GDM1 (cell line): Measurements from ENCODE around the gene FNTB.

Source experiments
- DNase-seq: peaks from one replicate; lab custom pipeline; 2025; lab: John Stamatoyannopoulos, UW

Gene FNTB, protein sequence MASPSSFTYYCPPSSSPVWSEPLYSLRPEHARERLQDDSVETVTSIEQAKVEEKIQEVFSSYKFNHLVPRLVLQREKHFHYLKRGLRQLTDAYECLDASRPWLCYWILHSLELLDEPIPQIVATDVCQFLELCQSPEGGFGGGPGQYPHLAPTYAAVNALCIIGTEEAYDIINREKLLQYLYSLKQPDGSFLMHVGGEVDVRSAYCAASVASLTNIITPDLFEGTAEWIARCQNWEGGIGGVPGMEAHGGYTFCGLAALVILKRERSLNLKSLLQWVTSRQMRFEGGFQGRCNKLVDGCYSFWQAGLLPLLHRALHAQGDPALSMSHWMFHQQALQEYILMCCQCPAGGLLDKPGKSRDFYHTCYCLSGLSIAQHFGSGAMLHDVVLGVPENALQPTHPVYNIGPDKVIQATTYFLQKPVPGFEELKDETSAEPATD

DNA sequence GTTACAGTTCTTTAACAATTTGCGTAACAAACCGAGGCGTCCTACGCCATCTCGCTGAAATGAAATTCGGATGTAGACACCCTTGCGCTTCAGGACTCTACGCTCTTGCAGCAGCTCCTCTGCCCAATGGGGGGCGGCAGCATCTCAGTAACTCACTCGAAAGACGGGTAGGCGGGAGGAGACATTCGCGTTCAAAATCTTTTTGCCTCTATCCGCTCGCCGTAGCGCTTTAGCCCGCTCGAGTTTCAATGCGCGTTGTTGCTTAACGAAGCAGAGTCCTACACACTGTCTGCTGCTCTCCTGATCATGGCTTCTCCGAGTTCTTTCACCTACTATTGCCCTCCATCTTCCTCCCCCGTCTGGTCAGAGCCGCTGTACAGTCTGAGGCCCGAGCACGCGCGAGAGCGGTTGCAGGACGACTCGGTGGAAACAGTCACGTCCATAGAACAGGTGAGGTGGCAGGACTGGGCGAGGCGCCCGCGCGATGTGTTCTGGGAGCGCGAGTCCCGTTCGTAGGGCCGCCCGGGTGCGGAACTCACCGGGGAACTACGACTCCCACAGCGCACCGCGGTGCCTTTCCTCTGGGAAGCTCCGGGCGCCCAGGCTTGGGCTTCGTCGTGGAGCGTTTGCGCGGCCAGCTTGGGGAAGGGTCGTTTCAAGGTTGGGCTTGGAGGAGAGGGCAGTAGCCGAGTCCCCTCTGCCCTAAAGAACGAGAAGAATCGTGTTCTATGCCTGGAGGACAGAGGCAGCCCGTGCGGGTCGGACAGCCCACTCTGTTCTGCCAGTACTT, at the start of gene FNTB:
TSS of gene FNTB (plus strand) at position 248 of the 790 bp plus-strand sequence. CDS start at position 307, 59 bp downstream.
- DNase-seq, result peak; percentile 92

DNA sequence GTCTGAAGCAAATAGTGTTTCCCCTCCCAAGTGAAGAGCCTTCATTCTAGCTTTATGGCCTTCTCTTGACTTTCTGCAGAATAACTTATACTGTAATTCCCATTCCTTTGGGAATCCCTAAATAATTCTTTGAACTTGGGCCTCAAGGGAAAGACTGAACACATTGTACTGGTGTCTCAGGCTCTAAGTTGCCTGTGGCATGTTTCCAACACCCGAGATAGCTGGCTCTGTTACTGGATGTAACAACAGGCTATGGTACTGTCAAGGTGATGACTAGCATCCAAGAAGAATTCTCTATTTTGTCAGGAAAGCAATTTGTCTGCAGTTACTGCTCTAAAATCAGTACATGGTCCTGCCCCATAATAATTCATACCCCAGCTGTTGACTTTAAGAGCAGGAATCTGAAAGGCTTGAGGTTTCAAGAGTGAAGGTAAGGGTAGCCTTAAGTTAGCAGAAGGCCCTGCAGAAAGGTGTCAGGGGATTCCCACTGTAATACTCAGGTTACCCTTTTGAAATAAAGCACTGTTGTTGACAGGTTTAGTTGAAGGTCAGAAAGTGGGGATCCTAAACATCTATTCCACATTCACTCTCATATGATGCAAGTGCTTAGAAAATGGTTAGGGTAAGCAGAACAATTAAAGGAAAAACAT, 49.4 kb upstream of the FNTB start:
- no peak for DNase-seq

DNA sequence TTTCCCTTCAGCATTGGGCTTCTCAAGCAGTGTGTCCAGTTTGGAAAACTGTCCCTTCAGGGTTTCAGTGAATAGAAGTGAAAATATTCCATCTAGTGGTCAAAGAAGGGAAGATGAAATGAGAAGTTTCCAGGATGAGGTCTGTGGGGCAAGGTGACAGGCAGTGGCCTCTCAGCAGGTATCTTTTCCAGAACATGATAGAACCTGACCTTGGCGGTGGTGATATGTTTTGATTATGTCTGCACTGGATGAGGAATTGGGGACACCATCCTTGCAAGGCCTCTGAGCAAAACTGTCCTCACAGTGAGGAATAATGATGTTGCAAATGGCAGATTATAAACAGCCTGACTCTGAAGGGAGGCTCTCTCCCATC, 48.9 kb upstream of the FNTB start:
- no peak for DNase-seq

GRCh38 chr14:64938972-64939816, 47.5 kb upstream of the FNTB start:
- DNase-seq, result no peak

DNA sequence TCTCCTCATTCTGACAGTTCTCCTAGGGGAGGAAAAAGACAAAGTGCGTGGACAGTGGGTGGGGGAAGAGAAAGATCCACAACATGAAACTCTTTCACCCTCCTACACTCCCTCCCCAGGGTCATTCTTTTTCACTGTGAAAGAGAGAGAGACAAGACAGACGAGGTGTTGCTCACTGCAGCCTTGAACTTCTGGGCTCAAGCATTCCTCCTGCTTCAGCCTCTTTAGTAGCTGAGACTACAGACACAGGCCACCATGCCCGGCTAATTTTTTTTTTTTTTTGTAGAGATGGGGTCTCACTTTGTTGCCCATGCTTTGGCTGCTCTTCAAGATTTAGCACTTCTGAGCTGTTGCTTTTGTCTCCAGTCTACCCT, 46.9 kb upstream of the FNTB start:
- DNase-seq, result no peak

GRCh38 chr14:64940336-64940910, 46.3 kb upstream of the FNTB start:
- DNase-seq, result no peak

- DNase-seq, result no peak
Measured at GRCh38 chr14:64942531-64943111, 44.1 kb upstream of the FNTB start, which contains the start of gene GPX2. TSS of gene GPX2 (minus strand) at chr14:64942745. CDS start at chr14:64942726, 19 bp downstream.

- DNase-seq, result peak; percentile 7
Measured at GRCh38 chr14:64943556-64943955, 43.1 kb upstream of the FNTB start.

DNA sequence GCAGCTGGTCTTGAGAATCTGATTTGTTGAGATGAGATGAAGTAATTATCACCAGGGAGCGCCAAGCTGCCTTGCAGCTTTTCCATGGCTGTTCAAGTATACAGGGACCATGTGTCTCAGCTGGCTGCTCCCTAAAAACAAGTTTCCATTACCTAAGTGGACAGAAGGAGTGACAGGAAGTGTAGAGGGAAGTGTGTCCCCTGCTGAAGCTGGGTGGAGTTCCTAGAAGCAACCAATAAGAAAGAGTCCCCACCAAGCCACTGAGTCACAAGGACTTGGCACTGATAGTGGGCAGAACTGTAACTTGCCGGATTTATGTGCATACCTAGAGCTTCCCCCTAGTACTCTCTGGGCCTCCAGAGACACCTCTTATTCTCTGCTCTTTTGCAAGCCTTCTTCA, 42.7 kb upstream of the FNTB start:
- DNase-seq, result no peak

DNA sequence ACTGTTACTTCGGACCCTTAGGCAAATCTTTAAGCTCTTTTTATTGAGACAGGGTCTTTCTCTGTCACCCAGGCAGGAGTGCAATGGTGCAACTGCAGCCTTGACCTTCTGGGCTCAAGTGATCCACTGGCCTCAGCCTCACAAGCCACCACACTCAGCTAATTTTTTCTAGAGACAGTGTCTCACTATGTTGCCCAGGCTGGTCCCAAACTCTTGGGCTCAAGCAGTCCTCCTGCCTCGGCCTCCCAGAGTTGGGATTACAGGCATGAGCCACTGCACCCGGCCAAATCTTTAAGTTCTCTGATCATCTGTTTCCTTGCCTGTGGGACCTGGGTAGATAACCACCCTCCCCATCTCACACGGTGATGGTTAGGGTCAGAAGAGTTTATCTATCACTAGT, 41.8 kb upstream of the FNTB start:
- DNase-seq, result no peak

GRCh38 chr14:64945431-64946178, 41.1 kb upstream of the FNTB start:
- DNase-seq, result no peak

GRCh38 chr14:64946310-64947045, 40.2 kb upstream of the FNTB start:
- DNase-seq, result no peak

DNA sequence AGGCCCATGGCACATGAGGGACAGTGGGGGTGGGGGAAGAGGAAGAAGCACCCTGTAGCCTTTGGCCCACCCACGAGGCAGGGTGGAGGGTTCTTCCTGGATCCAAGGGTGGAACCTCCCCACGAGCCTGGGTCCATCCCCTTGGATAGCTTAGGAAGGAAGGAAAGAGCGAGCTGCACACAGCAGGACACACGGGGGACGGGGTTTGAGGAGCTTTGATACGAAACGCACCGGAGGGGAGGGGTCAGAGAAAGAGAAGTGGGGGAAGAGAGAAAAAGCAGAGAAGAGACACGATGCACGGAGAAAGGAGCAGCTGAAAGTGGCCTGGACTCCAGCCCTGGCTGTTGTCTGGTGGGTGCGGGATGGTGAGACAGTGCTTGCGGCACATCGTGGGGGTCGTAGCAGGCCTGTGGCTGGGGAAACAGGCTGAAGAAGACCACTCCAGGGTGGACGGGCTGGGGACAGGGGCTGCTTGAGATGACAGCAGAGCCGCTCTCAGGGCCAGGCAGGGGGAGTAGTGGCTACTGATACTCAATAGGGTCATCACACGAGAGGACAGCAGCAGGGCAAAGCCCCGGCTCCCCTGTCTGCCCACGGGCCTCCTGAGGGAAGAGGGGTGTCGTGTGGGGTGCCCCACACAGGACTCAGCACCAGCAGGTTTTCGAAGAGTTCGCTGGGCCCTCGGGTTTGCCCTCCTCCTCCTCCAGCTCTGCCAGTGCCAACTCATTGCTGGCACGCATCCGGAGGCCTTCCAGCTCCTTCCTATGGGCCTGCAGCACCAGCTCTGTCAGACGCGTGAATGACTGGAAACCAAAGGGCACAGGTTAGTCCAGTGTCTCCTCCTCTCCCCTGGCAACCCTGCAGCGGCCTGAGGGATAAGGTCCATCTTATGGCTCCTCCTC, 38.7 kb upstream of the FNTB start:
- DNase-seq, result no peak

GRCh38 chr14:64948612-64949210, 38.0 kb upstream of the FNTB start:
- DNase-seq, result no peak

- no peak for DNase-seq
Measured at GRCh38 chr14:64950889-64951288, 35.8 kb upstream of the FNTB start.

GRCh38 chr14:64951291-64951690, 35.4 kb upstream of the FNTB start:
- DNase-seq, result no peak

DNA sequence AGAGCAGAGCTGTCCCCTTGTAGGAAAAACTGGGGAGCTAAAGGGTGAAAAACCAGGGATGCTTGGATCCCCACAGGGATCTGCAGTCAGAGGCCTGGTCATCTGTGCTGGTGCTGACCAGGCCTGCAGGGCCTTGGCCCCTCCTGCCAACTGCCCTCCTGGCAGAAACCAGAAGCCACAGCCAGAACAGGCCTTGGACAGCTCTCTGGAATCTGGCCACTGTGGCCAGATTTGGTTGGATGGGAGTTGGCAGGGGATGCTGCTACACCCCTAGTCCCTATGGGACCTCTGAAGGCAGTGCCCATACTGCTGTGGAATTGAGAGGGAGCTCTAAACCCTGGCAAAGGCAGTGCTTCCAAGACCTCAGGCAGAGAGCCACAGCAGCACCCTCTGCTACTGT, 35.0 kb upstream of the FNTB start:
- DNase-seq, result no peak
